NCI-H1694 treated with DMSO at 0.1 percent for 48 hours (cell line): ENCODE data around the gene RAB26.
"Not testable (repeated sequence)": the region's sequence is repeated elsewhere in the genome, so short reads cannot be mapped to it uniquely, and the experiment has no call there.

Experiments
- DNase-seq: peaks from one replicate; lab custom pipeline; 2025; lab: John Stamatoyannopoulos, UW

Gene RAB26

DNA sequence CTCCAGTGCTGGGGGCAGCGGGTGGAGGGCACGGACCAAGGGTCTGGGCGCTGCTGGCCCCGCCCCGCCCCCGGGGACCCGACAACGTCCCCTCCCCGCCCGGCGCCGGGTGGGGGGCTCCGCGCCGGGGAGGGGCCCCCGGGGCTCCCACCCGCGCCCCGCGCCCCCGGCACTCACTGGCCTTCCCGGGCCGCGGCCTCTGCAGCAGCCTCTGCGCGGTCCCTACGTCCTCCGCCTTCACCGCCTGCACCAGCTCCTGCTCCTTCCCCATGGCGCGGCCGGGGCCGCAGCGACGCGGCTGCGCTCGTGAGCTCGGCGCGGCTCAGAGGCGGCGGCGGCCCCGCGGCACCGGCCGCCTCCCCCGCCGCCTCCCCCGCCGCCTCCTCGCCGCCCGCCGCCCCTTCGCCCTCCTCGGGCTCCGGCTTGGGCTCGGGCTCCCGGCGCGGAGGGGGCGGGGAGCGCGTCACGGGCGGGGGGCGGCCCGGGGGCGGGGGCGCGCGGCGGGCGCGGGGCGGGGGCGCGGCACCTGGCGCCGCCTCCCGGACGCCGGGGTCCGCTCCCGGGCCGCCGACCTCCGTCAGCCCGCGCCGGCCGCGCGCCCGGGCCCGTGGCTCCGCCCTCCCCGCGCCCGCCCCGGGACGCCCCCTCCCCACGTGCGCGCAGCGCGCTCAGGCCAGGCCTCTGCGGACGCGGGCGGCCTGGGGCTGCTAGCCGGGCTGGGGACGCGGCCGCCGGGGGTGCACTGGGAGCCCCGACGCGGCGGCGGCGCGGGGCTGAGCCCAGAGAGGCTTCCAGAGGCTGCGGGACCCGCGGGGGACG, 47.9 kb downstream of the RAB26 start, which contains the start of gene CASKIN1:
Gene CASKIN1, minus strand, starts transcription at position 444 of the 819 bp plus-strand sequence. Its CDS starts 173 bp downstream, at position 271.
- no peak for DNase-seq

DNA sequence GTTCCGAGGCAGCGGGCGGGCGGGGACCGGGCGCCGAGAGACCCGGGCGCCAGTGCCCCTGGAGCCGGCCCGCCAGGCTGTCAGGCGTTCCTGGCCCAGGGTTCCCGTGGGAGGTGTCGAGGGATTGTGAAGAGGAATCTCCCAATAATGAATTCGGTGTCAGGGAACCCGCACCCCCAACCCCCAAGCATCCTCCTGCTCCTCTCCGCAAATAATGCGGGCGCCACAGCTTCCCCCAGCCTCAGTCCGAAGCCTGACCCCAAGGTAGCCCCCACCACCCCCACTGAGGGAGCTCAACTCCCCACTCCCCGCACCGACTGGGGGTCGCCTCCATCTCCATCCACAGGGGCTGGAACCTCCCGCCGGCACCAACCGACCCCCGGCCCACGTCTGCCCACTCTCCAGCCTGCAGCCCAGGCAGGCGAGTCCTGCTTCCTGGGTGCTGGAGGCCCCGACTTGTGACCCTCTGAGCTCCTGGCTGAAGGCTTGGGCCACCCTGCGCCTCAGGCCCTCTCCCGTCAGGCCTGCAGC, 48.6 kb downstream of the RAB26 start:
- DNase-seq: no peak

DNA sequence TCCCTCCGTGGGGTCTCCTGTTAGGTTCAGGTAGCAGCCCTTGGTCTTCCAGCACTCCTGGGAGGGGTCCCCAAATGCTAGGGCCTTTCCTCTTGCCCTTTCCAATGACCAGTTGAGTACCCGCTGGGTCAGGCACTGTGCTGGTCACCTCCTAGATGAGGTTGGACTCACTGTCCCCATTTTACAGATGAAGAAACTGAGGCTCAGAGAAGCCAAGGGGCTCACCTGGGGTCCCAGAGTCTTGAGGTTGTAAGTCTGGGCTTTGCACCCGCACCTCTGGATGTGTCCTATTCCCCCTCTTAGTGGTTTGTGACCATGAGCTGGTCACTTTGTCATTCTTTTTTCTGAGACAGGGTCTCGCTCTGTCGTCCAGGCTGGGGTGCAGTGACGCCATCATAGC, 49.3 kb downstream of the RAB26 start:
- DNase-seq: no peak

DNA sequence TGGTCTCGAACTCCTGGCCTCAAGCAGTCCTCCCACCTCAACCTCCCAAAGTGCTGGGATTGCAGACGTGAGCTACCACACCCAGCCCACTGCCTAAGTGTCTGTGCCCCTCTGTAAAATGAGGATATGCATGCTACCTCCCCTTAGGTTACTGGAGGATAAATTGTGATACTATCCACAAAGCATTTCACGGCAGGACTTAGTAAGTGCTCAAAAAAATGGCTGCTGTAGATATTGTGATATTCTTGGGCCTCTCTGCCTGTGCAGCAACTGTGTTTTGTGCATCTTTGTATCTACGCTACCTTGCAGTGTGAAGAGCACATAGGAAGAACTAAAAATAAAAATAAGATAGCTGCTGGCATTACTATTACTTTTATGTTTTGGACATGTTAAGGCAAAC, 49.9 kb downstream of the RAB26 start:
- DNase-seq: no peak

DNA sequence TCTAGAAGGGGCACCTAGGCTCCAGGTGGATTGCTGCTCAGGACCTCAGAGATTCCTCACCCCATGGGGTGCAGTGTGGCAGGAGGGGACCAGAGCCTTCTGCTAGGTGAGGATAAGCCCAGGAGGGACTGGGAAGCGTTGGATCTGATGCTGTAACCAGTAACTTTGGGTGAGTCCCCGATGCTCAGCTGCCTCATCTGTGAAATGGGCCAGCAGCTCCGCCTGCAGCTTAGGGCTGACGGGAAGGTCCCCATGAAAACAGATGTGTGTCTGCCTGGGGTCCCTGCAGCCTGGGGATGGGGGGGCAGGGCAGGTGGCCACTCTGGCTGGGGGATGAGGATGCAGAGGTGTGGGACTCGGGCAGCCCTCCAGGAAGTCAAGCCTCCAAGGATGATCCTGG, 50.7 kb downstream of the RAB26 start:
- DNase-seq: no peak

DNA sequence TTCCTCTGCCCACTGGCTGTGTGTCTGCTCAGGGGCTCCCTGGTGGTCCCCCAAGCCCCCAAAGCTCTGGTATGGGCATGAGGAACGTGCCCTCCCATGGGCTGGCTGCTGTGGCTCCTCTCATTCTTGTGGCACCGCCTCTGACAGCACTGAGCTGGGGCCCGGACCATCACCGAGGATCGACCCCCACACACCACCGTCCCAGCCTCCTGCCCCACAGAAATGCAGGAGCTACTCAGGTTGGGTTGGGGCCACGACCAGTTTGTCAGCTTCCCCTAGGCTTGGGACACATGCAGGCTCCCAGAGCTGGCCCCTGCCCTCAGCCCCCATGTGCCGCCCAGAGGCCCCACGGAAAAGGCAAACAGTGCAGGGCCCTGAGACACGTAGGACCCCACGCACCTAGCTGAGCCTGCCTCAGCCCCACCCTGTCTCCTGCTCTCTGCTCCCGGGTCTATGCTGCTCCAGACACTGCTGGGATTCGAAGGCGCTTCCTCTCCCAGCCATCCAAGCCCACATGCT, 51.3 kb downstream of the RAB26 start:
- no peak for DNase-seq

DNA sequence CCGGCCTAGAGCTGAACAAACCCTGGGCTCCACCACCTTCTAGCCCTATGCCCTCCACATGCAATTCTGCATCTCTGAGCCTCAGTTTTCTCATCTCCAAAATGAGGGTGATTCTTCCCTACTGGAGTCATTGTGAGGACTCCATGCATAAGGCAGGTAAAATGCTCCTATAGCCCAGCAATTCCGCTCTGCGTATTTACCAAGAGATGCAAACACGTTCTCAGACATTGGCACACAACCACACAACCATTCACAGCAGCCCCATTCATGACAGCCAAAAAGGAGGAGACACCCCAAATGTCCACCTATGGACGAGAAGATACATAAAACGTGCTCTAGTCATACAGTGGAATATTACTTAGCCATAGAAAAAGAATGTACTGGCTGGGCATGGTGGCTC, 51.9 kb downstream of the RAB26 start:
- no peak for DNase-seq

DNA sequence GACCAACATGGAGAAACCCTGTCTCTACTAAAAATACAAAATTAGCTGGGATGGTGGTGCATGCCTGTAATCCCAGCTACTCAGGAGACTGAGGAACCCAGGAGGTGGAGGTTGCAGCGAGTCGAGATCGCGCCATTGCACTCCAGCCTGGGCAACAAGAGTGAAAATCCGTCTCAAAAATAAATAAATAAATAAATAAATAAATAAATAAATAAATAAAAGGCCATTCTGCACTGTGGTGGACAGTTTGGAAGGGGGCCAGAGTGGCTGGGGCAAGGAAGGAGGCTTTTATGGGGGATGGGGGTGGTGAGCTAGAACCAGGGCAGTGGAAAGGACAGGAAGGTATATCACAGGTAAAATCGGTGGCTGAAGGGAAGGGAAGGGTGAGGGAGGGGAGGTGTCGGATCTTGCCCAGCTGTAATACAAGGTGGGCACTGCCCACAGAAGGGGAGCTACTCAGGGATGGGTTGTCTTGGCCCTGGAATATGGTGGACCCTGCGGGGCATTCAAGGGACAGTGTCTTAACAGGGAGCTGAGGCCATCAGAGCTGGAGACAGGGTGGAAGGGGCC, 54.8 kb downstream of the RAB26 start:
- DNase-seq: not testable (repeated sequence)
